ENCODE data around the gene C16orf54. TPM values are rescaled to one million over a fixed set of nuclear protein-coding genes. Genes with fewer than 3 reads are reported as not detected.

C16orf54 gene
- total RNA-seq, 1 experiment from 2014 or later, result not detected

- Histone ChIP-seq H4K8ac (replicated peaks; ENCODE audit: insufficient read length, low read depth, low read length) (no peak overlapping the region), H3K56ac (ENCODE audit: insufficient read length, low read depth, low read length) (no peak overlapping the region), H2BK15ac (ENCODE audit: low read depth, low read length) (no peak overlapping the region), H3K27ac (ENCODE audit: insufficient read length, low read depth, low read length) (no peak overlapping the region), H3K18ac (ENCODE audit: insufficient read length, low read depth, low read length) (no peak overlapping the region), H2AK5ac (ENCODE audit: insufficient read length, low read length) (no peak overlapping the region), H4K91ac (ENCODE audit: insufficient read length, low read depth, low read length) (no peak overlapping the region), H2BK12ac (ENCODE audit: insufficient read length, low read depth, low read length) (no peak overlapping the region), H2AFZ (ENCODE audit: low read length) (no peak overlapping the region), H3T11ph (ENCODE audit: low read length) (no peak overlapping the region), H2BK120ac (ENCODE audit: low read depth, low read length, poor library complexity, severe bottlenecking) (no peak overlapping the region), H3K9me3 (ENCODE audit: control insufficient read depth, low read depth, low read length) (no peaks in the 10 kb centered on the region), H2BK20ac (ENCODE audit: low read depth, low read length, poor library complexity, severe bottlenecking) (no peak overlapping the region), H3K9ac (ENCODE audit: extremely low read depth, insufficient read length, low read length) (no peak overlapping the region), H3K27me3 (ENCODE audit: insufficient read depth, low read length) (no peaks in the 10 kb centered on the region), H3K4me1 (ENCODE audit: insufficient read depth, low read length) (no peaks in the 10 kb centered on the region; the same call in 1 of the 2 replicates), H3K79me1 (ENCODE audit: insufficient read depth, low read depth, low read length, poor library complexity, severe bottlenecking) (no peaks in the 10 kb centered on the region), H4K5ac (ENCODE audit: insufficient read length, low read depth, low read length) (no peak overlapping the region), H3K4me2 (ENCODE audit: insufficient read depth, insufficient read length, low read length) (no peak overlapping the region), H2BK5ac (ENCODE audit: insufficient read length, low read length) (no peak overlapping the region), H3K14ac (ENCODE audit: insufficient read depth, low read length) (no peak overlapping the region), H3K4ac (ENCODE audit: low read depth, low read length) (no peak overlapping the region), H3K79me2 (ENCODE audit: insufficient read depth, low read length) (no peaks in the 10 kb centered on the region), H4K20me1 (ENCODE audit: control insufficient read depth, insufficient read depth, insufficient read length) (no peaks in the 10 kb centered on the region), H3K23me2 (ENCODE audit: insufficient read length, low read depth, low read length, poor library complexity, severe bottlenecking) (no peaks in the 10 kb centered on the region), H3K23ac (ENCODE audit: insufficient read length, low read depth, low read length) (no peak overlapping the region)
- peaks cover 6 to 13% of the 10 kb centered on the region in 2 experiments for H3K9me3 Mint-ChIP-seq
- no peaks in the 10 kb centered on the region for H3K27me3 Mint-ChIP-seq (ENCODE audit: low read depth)
- no CpG with 5 or more reads among the region's 2 CpGs for WGBS (ENCODE audit: extremely low coverage, insufficient read length, low lambda C conversion rate)
- peaks cover 28 to 29% of the 10 kb centered on the region in 2 experiments for H3K4me1 Mint-ChIP-seq
- DNase-seq, result no peak
- H3K4me3 Mint-ChIP-seq, result no peak overlapping the region
- H3K36me3 Mint-ChIP-seq (ENCODE audit: insufficient read depth in 1 of 3, low read depth in 3 of 3), result peaks cover 28 to 36% (median 31%) of the 10 kb centered on the region in 3 experiments
- TF ChIP-seq CTCF (conservative IDR thresholded peaks at IDR 0.05), result no peak
- no peak overlapping the region for H3K27ac Mint-ChIP-seq
These were observed 47.7 kb downstream of the C16orf54 start for GRCh38 chr16:29698042-29698441.

Measured in H9 (cell line).